KMS-11 (cell line): ENCODE results near the gene SMARCC1.

Experiments used
- H2AFZ ChIP-seq: fragments of 200-600 bp; sonication (generic); 2 replicates; pipeline ENCODE4 v1.6.1; 2016; ENCODE audit warnings: antibody characterized with exemption, mixed run types, low read depth
- H3K27ac ChIP-seq: fragments of 200-600 bp; sonication (generic); 2 replicates; pipeline ENCODE4 v1.6.1; 2016; ENCODE audit warnings: mild to moderate bottlenecking, mixed run types
- H3K27me3 ChIP-seq: fragments of 200-600 bp; sonication (generic); 2 replicates; pipeline ENCODE4 v1.6.1; 2017; ENCODE audit warnings: mild to moderate bottlenecking, low read depth, mixed run types, moderate library complexity; ENCODE audit not compliant: insufficient read depth
- H3K36me3 ChIP-seq: fragments of 200-600 bp; sonication (generic); 2 replicates; pipeline ENCODE4 v1.6.1; 2017; ENCODE audit warnings: mild to moderate bottlenecking, mixed run types; ENCODE audit not compliant: insufficient read depth
- H3K4me1 ChIP-seq: fragments of 200-600 bp; sonication (generic); 2 replicates; pipeline ENCODE4 v1.6.1; 2016; ENCODE audit warnings: mild to moderate bottlenecking, low read depth, mixed run types; ENCODE audit not compliant: poor library complexity, severe bottlenecking
- H3K4me2 ChIP-seq: fragments of 200-600 bp; sonication (generic); 2 replicates; pipeline ENCODE4 v1.7.0; 2016; ENCODE audit warnings: mild to moderate bottlenecking, mixed run types
- H3K4me3 ChIP-seq: fragments of 200-600 bp; sonication (generic); IDR thresholded peaks from 2 replicates; pipeline ENCODE4 v1.6.1; 2017; ENCODE audit warnings: low read depth, low read length, mixed read lengths; ENCODE audit not compliant: insufficient read depth
- H3K79me2 ChIP-seq: fragments of 200-600 bp; sonication (generic); 2 replicates; pipeline ENCODE4 v1.6.1; 2016; ENCODE audit warnings: low read depth, mixed run types; ENCODE audit not compliant: insufficient read depth
- H3K9ac ChIP-seq: fragments of 200-600 bp; sonication (generic); 2 replicates; pipeline ENCODE4 v1.6.1; 2016; ENCODE audit warnings: mild to moderate bottlenecking, mixed run types
- H4K20me1 ChIP-seq: fragments of 200-600 bp; sonication (generic); 2 replicates; pipeline ENCODE4 v1.6.1; 2016; ENCODE audit warnings: mild to moderate bottlenecking, mixed run types; ENCODE audit not compliant: insufficient read depth
- TF ChIP-seq, protein P1 (sequence below): fragments of 200-600 bp; sonication (generic); conservative IDR thresholded peaks from 2 replicates; pipeline ENCODE4 v1.6.1; 2017; ENCODE audit warnings: low read depth, mild to moderate bottlenecking, antibody characterized with exemption, low read length, moderate library complexity, mixed read lengths

Gene SMARCC1

GRCh38 chr3:47778746-47779145, 2.9 kb downstream of the SMARCC1 start:
- TF ChIP-seq, protein P1, sequence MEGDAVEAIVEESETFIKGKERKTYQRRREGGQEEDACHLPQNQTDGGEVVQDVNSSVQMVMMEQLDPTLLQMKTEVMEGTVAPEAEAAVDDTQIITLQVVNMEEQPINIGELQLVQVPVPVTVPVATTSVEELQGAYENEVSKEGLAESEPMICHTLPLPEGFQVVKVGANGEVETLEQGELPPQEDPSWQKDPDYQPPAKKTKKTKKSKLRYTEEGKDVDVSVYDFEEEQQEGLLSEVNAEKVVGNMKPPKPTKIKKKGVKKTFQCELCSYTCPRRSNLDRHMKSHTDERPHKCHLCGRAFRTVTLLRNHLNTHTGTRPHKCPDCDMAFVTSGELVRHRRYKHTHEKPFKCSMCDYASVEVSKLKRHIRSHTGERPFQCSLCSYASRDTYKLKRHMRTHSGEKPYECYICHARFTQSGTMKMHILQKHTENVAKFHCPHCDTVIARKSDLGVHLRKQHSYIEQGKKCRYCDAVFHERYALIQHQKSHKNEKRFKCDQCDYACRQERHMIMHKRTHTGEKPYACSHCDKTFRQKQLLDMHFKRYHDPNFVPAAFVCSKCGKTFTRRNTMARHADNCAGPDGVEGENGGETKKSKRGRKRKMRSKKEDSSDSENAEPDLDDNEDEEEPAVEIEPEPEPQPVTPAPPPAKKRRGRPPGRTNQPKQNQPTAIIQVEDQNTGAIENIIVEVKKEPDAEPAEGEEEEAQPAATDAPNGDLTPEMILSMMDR = no peak
- Histone ChIP-seq H3K4me2 (peak overlapping the region; percentile 46; the same call in 1 of the 2 replicates), H3K9ac (no peak overlapping the region)

GRCh38 chr3:47772788-47773187, 8.9 kb downstream of the SMARCC1 start:
- TF ChIP-seq, protein P1 = no peak
- no peak overlapping the region for H3K4me2 ChIP-seq
- H3K36me3 ChIP-seq = no peaks in the 10 kb centered on the region
- no peaks in the 10 kb centered on the region for H4K20me1 ChIP-seq
- H3K4me3 ChIP-seq = no peak overlapping the region
- no peaks in the 10 kb centered on the region for H3K4me1 ChIP-seq
- H2AFZ ChIP-seq = no peak overlapping the region
- H3K9ac ChIP-seq = no peak overlapping the region
- peaks cover 34% of the 10 kb centered on the region for H3K79me2 ChIP-seq
- no peak overlapping the region for H3K27ac ChIP-seq
- no peaks in the 10 kb centered on the region for H3K27me3 ChIP-seq

More at GRCh38 chr3:47778746-47779145, 2.9 kb downstream of the SMARCC1 start:
- Histone ChIP-seq H2AFZ (no peak overlapping the region), H3K36me3 (no peaks in the 10 kb centered on the region), H3K27me3 (no peaks in the 10 kb centered on the region), H3K27ac (no peak overlapping the region), H3K4me1 (peaks cover 29% of the 10 kb centered on the region), H3K4me3 (no peak overlapping the region), H4K20me1 (no peaks in the 10 kb centered on the region), H3K79me2 (peaks cover 61% of the 10 kb centered on the region)

- no peak overlapping the region for H2AFZ ChIP-seq
- no peaks in the 10 kb centered on the region for H3K4me1 ChIP-seq
- no peak overlapping the region for H3K27ac ChIP-seq
- no peak overlapping the region for H3K9ac ChIP-seq
- no peak overlapping the region for H3K4me3 ChIP-seq
- no peaks in the 10 kb centered on the region for H3K27me3 ChIP-seq
- no peaks in the 10 kb centered on the region for H3K36me3 ChIP-seq
- H3K4me2 ChIP-seq = no peak overlapping the region
- H4K20me1 ChIP-seq = no peaks in the 10 kb centered on the region
- TF ChIP-seq, protein P1 = no peak
- peaks cover 27% of the 10 kb centered on the region for H3K79me2 ChIP-seq
These were observed 9.6 kb downstream of the SMARCC1 start for GRCh38 chr3:47772047-47772446.

- TF ChIP-seq, protein P1 = no peak
- no peak overlapping the region for H2AFZ ChIP-seq
- no peaks in the 10 kb centered on the region; the same call in 1 of the 2 replicates for H3K79me2 ChIP-seq
- no peaks in the 10 kb centered on the region for H3K36me3 ChIP-seq
- no peak overlapping the region for H3K9ac ChIP-seq
- no peaks in the 10 kb centered on the region for H3K27me3 ChIP-seq
- no peak overlapping the region for H3K4me2 ChIP-seq
- H3K4me1 ChIP-seq = peaks cover 13% of the 10 kb centered on the region
- no peaks in the 10 kb centered on the region for H4K20me1 ChIP-seq
- no peak overlapping the region for H3K4me3 ChIP-seq
- H3K27ac ChIP-seq = no peak overlapping the region
These were observed 15.5 kb downstream of the SMARCC1 start for GRCh38 chr3:47766186-47766585.
